ENCODE measurements around the gene MAFF.

GRCh38 chr22:38223289-38223960 is 21.6 kb downstream of the MAFF start:
- no peak for TF ChIP-seq MNT (conservative IDR thresholded peaks at IDR 0.05)
- no peak for TF ChIP-seq NBN (IDR thresholded peaks at IDR 0.05; ENCODE audit: low read depth)
- no peak for TF ChIP-seq POLR2A (conservative IDR thresholded peaks at IDR 0.05)
- TF ChIP-seq SMARCA4 (IDR thresholded peaks at IDR 0.05) = no peak
- no peak for TF ChIP-seq CTCF (IDR thresholded peaks at IDR 0.05 in 2 of 3, conservative IDR thresholded peaks at IDR 0.05 in 1 of 3; ENCODE audit: insufficient read depth in 2 of 3, low read depth in 1 of 3, low read length in 3 of 3)
- no peak for TF ChIP-seq POLR2AphosphoS5 (IDR thresholded peaks at IDR 0.05; ENCODE audit: control insufficient read depth, insufficient read depth, low read depth, low read length)
- no peak for TF ChIP-seq HMGXB4 (CRISPR knock-in tag; IDR thresholded peaks at IDR 0.05)
